GM13976 (cell line): Measurements from ENCODE around the gene NDUFS8.

Experiments used
- DNase-seq: peaks from one replicate; pipeline ENCODE4 v3.0.0; 2012; ENCODE audit warnings: low spot score
- in situ Hi-C: fragments of 300-500 bp; cut with MboI; formaldehyde crosslinking; loops from one replicate; pipeline ENCODE4 v1.12.0; 2022; ENCODE audit warnings: low sequenced_read_pairs, mixed read lengths, inconsistent platforms; ENCODE audit not compliant: unreplicated experiment
- TF ChIP-seq, protein P1 (sequence below): IDR thresholded peaks from 2 replicates; pipeline ENCODE4 v1.5.1; 2012; ENCODE audit warnings: borderline replicate concordance, mild to moderate bottlenecking; ENCODE audit not compliant: insufficient read depth; ENCODE audit errors: extremely low read depth, missing control alignments, control extremely low read depth

Gene NDUFS8

DNA sequence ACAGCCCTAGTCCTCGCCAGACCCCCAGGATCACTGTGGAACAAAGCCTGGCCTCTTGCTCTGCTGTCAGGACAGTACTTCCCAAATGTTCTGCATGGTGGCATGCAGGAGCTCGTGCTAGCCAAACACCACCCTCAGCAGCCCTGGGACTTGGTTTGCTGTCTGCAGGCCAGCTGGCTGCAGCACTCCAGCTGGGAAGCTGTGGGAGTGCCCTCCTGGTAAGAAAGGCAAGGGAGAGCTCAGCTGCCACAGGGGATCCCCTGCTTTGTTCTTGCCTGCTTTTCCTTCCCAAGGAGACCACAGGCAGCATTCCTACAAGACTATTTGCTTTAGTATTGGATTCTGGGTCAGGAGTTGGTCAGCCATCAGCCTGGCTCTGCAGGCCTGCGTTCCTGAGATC is 36.3 kb downstream of the NDUFS8 start:
- in situ Hi-C loops, result no loop called here
- TF ChIP-seq, protein P1, sequence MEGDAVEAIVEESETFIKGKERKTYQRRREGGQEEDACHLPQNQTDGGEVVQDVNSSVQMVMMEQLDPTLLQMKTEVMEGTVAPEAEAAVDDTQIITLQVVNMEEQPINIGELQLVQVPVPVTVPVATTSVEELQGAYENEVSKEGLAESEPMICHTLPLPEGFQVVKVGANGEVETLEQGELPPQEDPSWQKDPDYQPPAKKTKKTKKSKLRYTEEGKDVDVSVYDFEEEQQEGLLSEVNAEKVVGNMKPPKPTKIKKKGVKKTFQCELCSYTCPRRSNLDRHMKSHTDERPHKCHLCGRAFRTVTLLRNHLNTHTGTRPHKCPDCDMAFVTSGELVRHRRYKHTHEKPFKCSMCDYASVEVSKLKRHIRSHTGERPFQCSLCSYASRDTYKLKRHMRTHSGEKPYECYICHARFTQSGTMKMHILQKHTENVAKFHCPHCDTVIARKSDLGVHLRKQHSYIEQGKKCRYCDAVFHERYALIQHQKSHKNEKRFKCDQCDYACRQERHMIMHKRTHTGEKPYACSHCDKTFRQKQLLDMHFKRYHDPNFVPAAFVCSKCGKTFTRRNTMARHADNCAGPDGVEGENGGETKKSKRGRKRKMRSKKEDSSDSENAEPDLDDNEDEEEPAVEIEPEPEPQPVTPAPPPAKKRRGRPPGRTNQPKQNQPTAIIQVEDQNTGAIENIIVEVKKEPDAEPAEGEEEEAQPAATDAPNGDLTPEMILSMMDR, result no peak
- DNase-seq, result no peak

DNA sequence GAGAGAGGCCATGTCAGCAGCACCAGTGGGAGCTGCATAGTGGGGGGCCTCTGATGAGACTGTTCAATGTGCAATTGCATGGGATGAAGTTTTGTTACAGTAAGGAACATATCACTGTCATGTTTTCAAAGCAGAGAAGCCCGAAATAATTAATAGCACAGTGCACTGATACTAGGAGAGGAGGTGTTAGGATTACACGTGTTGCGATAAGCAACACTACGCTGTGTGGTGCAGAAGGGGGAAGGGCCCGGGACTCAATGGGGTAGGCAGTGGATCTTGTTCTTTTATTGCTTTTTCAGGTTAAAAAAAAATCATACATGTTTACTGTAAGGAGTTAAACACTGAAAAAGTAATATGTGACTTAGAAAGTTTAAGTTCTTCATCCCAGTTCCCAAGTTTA is 37.5 kb downstream of the NDUFS8 start:
- TF ChIP-seq, protein P1, result no peak
- in situ Hi-C loops, result no loop called here
- DNase-seq, result no peak

DNA sequence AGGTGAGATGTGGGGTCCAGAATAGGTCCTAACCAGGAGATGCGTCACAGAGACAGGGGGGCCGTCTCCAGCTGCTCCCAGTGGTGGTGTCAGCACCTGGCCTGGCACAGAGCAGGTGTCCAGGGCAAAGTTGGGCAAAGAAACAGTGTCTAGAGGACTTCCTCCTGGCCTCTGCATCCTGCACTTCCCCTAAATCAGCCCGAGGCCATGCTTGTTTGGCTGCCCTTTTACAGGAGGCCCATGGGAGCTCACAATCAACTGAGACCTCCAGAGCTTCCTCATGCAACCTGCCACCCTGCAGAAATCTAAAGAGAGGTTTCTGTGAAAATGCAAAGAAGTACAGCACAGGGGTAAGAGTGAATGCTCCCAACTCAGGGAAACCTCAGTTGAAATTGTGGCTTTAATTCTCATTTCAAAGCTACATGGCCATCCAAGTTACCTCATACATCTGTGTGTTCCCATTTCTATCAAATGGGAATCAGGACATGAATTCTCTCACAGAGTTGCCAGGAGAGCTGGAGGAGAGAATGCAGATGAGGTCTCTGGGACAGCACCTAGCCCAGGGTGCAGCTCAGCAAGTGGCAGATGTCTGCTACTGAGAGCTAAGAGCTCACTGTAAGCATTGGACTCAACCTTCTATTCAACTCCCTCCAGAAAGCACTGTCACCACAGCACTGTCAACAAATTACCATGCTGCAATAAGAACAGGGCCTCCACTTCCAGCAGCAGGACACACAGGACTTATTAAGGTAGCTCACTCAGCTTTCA is 41.0 kb downstream of the NDUFS8 start:
- DNase-seq, result no peak
- in situ Hi-C loops, result no loop called here
- TF ChIP-seq, protein P1, result no peak

DNA sequence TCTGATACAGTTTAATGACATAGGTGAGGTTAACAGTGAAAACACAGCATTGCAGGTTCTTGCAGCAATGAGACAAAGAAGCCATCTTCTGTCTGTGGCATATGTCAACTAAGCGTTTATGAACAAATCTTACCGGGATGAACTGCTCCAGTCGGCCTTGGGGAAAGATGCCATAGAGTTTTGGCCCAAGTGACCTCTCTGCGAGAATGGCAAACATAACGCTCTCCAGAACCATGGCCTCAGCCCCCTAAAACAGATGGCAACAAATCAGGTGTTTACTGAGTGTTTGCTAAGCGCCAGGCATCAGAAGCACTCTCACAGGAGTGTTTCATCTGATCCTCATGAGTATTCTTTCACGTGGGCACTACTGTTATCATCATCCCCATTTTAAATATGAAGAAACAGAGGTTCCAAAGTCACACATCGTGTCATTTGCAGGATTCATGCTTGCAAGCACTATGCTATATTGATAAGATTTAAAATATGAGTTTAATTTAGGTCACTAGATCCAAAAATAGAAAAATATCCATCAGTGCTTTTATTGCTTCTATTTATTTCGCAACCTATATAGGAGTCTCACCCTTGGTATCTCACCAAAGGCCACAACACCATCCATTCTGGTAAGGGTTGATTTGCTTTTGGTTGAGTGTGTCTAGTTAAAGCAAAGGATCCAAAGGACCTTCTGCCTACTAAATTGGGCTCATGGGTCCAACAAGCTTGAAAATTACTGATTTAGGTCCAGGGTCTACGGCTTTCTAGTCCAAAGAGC is 44.3 kb downstream of the NDUFS8 start:
- TF ChIP-seq, protein P1, result no peak
- no peak for DNase-seq
- in situ Hi-C loops, result no loop called here

DNA sequence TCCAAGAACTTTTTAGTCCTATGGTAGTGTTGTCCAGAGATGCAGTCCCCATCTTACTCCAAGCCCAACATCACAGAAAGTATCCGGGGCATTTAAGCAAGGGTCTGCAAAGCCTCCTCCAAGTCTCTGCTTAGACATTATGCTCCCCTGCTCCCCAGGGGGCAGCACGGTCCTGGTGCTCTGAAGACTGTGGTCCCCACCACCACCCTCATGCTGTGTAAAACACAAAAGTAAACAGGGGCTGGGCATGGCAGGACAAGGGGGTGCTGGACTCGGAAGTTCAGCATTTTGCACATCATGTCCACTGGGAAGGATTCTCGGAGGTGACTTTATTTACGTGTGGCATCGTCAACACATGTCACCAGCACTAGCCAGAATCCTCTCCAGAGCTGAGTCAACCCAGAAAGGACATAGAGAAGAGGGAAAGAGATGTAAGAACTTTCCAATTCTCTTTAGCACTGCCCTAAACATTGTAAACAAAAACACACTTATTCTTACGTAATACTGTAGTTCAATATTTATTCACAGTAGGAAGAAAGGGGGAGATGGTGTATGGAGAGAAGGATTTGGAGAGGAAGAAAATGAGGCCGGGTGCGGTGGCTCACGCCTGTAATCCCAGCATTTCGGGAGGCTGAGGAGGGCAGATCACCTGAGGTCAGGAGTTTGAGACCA is 46.0 kb downstream of the NDUFS8 start:
- TF ChIP-seq, protein P1, result no peak
- DNase-seq, result no peak
- in situ Hi-C loops, result no loop called here
